ENCODE results near the gene KPNB1.
A peak's percentile ranks its signal among the peaks of the same experiment; 100 is the strongest.

Gene KPNB1

GRCh38 chr17:47720754-47721533 is 71.2 kb downstream of the KPNB1 start:
- no peak for TF ChIP-seq CTCF (conservative IDR thresholded peaks at IDR 0.05; ENCODE audit: low read depth, low read length)
- H3K4me3 ChIP-seq (ENCODE audit: low read length) = no peak overlapping the region
- DNase-seq (ENCODE audit: low read depth) = no peak

GRCh38 chr17:47721725-47722124 is 72.0 kb downstream of the KPNB1 start:
- TF ChIP-seq CTCF (conservative IDR thresholded peaks at IDR 0.05; ENCODE audit: low read depth, low read length) = no peak
- H3K4me3 ChIP-seq (ENCODE audit: low read length) = no peak overlapping the region
- no peak for DNase-seq (ENCODE audit: low read depth)

DNA sequence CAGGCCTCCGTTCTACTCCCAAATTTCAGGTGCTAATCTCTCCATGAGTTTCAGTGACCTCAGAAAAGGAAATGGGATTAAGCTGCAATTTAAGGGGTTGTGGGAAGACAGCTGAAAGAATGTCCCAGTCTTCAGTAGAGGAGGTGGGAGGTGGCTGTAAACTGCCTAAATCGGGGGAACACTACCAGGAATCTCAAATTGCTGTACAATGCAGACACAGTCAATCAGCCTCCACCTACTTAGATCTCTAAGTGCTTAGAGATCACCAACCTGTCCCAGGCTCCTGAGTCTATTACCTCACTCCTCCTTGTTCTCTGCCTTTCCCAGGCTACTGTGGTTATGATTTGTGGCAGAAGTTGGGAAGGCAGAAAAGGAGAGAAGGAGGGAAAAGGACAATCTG is 75.0 kb downstream of the KPNB1 start:
- TF ChIP-seq CTCF (conservative IDR thresholded peaks at IDR 0.05; ENCODE audit: low read depth, low read length) = no peak
- DNase-seq (ENCODE audit: low read depth) = no peak
- no peak overlapping the region for H3K4me3 ChIP-seq (ENCODE audit: low read length)

DNA sequence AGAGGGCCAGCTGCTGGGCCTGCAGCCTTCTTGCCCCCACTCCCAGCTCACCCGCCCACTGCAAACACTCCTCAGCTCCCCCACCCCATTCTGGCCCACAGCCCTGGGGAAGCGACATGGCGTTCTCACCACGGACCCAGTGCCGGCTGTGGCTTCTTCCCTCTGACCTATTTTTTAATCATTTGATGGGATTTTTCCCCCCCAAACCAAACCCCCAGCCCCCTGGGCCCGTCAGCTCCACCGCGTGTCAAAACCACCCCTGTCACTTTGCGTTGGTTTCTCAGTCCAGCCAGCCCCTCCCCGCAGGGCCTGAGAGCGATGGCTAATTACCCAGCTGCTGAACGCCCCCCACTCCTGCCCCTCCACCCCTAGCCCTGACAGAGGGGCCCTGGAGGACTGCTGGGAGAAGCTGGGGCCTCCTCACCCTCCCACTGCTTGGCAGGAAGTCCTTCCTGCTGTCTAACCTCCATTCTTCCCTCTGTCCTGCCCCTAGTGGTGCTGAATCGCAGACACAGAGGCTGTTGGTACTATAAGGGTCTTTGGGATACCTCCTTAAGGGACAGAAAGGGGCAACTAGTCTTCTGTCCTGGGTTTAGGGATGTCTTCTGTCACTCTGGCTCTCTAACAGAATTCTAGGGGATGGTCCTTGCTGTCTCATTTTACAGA is 75.9 kb downstream of the KPNB1 start:
- TF ChIP-seq CTCF (conservative IDR thresholded peaks at IDR 0.05; ENCODE audit: low read depth, low read length) = peak; percentile 13
- no peak overlapping the region for H3K4me3 ChIP-seq (ENCODE audit: low read length)
- no peak for DNase-seq (ENCODE audit: low read depth)

- no peak overlapping the region for H3K4me3 ChIP-seq (ENCODE audit: low read length)
These were observed 77.3 kb downstream of the KPNB1 start for GRCh38 chr17:47726796-47727703.

GRCh38 chr17:47727704-47728036 is 78.0 kb downstream of the KPNB1 start:
- DNase-seq (ENCODE audit: low read depth) = no peak
- no peak overlapping the region for H3K4me3 ChIP-seq (ENCODE audit: low read length)
- no peak for TF ChIP-seq CTCF (conservative IDR thresholded peaks at IDR 0.05; ENCODE audit: low read depth, low read length)

More at GRCh38 chr17:47726796-47727703, 77.3 kb downstream of the KPNB1 start:
- TF ChIP-seq CTCF (conservative IDR thresholded peaks at IDR 0.05; ENCODE audit: low read depth, low read length) = no peak
- DNase-seq (ENCODE audit: low read depth) = no peak
